GM12878 (cell line): ENCODE results near the gene CORO1A. TPM values are rescaled to one million over a fixed set of nuclear protein-coding genes. Genes with fewer than 3 reads are reported as not detected.

Experiments used
- ATF3 ChIP-seq: IDR thresholded peaks from 2 replicates; pipeline ENCODE4 v1.6.1; 2011; ENCODE audit warnings: low read depth, mild to moderate bottlenecking, low read length, moderate library complexity, borderline replicate concordance; ENCODE audit errors: extremely low read depth
- CHD4 ChIP-seq: fragments of 200-600 bp; sonication (generic); IDR thresholded peaks from 2 replicates; pipeline ENCODE4 v1.6.1; 2016; ENCODE audit warnings: mild to moderate bottlenecking
- CTCF ChIP-seq, 3 experiments: IDR thresholded peaks in 2 of 3; conservative IDR thresholded peaks in 1 of 3; 2 replicates each; pipeline ENCODE4 v1.5.1; 2011; ENCODE audit warnings: low read depth in 3 of 3, low read length in 3 of 3, mild to moderate bottlenecking in 3 of 3, control low read depth in 2 of 3, moderate library complexity in 2 of 3, inconsistent platforms in 1 of 3, mixed read lengths in 1 of 3; ENCODE audit not compliant: control insufficient read depth in 2 of 3, insufficient read depth in 1 of 3; ENCODE audit errors: extremely low read depth in 1 of 3
- E4F1 ChIP-seq: fragments of 450-650 bp; IDR thresholded peaks from 2 replicates; pipeline ENCODE4 v1.6.1; 2018; ENCODE audit warnings: borderline replicate concordance, mild to moderate bottlenecking; ENCODE audit not compliant: partially characterized antibody
- IRF3 ChIP-seq: fragments of 450-650 bp; IDR thresholded peaks from 2 replicates; pipeline ENCODE4 v1.6.1; 2014; ENCODE audit warnings: mild to moderate bottlenecking
- LARP7 ChIP-seq: fragments of 450-650 bp; IDR thresholded peaks from 2 replicates; pipeline ENCODE4 v1.6.1; 2017; ENCODE audit warnings: mild to moderate bottlenecking
- MYC ChIP-seq: IDR thresholded peaks from 2 replicates; pipeline ENCODE4 v1.6.1; 2011; ENCODE audit warnings: mild to moderate bottlenecking, low read length, moderate library complexity, inconsistent platforms; ENCODE audit not compliant: insufficient read depth, insufficient replicate concordance, insufficient read length, severe bottlenecking
- NFIC ChIP-seq: IDR thresholded peaks from 2 replicates; pipeline ENCODE4 v1.6.1; 2012; ENCODE audit warnings: low read depth, mild to moderate bottlenecking, inconsistent platforms, low read length, moderate library complexity
- NFYA ChIP-seq: IDR thresholded peaks from 2 replicates; pipeline ENCODE4 v1.6.1; 2011; ENCODE audit warnings: low read depth, mild to moderate bottlenecking, low read length, improper control_type of control experiment, borderline replicate concordance
- PAX5 ChIP-seq: IDR thresholded peaks from 2 replicates; pipeline ENCODE4 v1.6.1; 2011; ENCODE audit warnings: low read depth, low read length, borderline replicate concordance
- RCOR1 ChIP-seq: conservative IDR thresholded peaks from 2 replicates; pipeline ENCODE4 v1.6.1; 2012; ENCODE audit warnings: low read depth, low read length, improper control_type of control experiment
- RUNX3 ChIP-seq: IDR thresholded peaks from 2 replicates; pipeline ENCODE4 v1.6.1; 2012; ENCODE audit warnings: low read length, inconsistent platforms
- SMARCA5 ChIP-seq: fragments of 450-650 bp; IDR thresholded peaks from 2 replicates; pipeline ENCODE4 v1.6.1; 2017; ENCODE audit warnings: mild to moderate bottlenecking
- SMC3 ChIP-seq: IDR thresholded peaks from 2 replicates; pipeline ENCODE4 v1.6.1; 2011; ENCODE audit warnings: low read length, improper control_type of control experiment, borderline replicate concordance
- STAT1 ChIP-seq: fragments of 450-650 bp; conservative IDR thresholded peaks from 2 replicates; pipeline ENCODE4 v1.6.1; 2014; ENCODE audit warnings: antibody characterized with exemption, mild to moderate bottlenecking
- SUZ12 ChIP-seq: fragments of 200-600 bp; sonication (generic); IDR thresholded peaks from one replicate; pipeline ENCODE4 v1.6.1; 2018; ENCODE audit warnings: antibody characterized with exemption, mild to moderate bottlenecking; ENCODE audit not compliant: unreplicated experiment
- TBL1XR1 ChIP-seq: IDR thresholded peaks from 2 replicates; pipeline ENCODE4 v1.6.1; 2012; ENCODE audit warnings: low read depth, low read length, improper control_type of control experiment
- USF2 ChIP-seq: IDR thresholded peaks from 2 replicates; pipeline ENCODE4 v1.6.1; 2011; ENCODE audit warnings: low read depth, low read length, improper control_type of control experiment, borderline replicate concordance
- polyA plus RNA-seq, 11 experiments: library from polyadenylated mRNA; depleted of rRNA in 4 of 11; unstranded in 6 of 11; stranded (reverse) in 5 of 11; fragments of >200 nt; fragmentation: Nextera tagmentation in 4 of 11; fragmentation: Illumina TruSeq in 1 of 11; extraction: Ambion mirVana in 4 of 11; extraction: Trizol in 1 of 11; gene quantifications; 1 replicate in 1 of 11; 2 replicates in 10 of 11; pipeline versions ENCODE4 v1.2.1 to v1.2.3, GENCODE V29; 2011 to 2016; ENCODE audit warnings: inconsistent platforms in 2 of 11, missing spikeins in 2 of 11, low read depth in 1 of 11
- total RNA-seq, 4 experiments: library from RNA; depleted of rRNA in 3 of 4; stranded (reverse); fragments of >200 nt in 3 of 4; fragmentation: Illumina TruSeq in 1 of 4; extraction: Trizol in 1 of 4; gene quantifications; 2 replicates each; pipeline versions ENCODE4 v1.2.1 to v1.2.3, GENCODE V29; 2013 to 2021

The CORO1A gene
- total and polyA plus RNA-seq, 10 of the 15 experiments (the other 5 are each of a cell fraction or from before 2014, with no cell fraction given) = 16.3 to 1,464 (median 714) TPM

- TF ChIP-seq IRF3 (no peak), USF2 (no peak), SMARCA5 (peak; percentile 37; the same call in 1 of the 2 replicates), RUNX3 (no peak), NFYA (no peak), SUZ12 (no peak), RCOR1 (0 out of 2 replicates have a peak, but pooled peaks have one; percentile 41), ATF3 (no peak), E4F1 (no peak), LARP7 (peak; percentile 59; the same call in 1 of the 2 replicates), TBL1XR1 (peak; percentile 45; the same call in 1 of the 2 replicates), CTCF (IDR thresholded peaks at IDR 0.05 in 2 of 3, conservative IDR thresholded peaks at IDR 0.05 in 1 of 3; ENCODE audit: control insufficient read depth in 2 of 3, extremely low read depth in 1 of 3, insufficient read depth in 1 of 3, low read depth in 3 of 3, low read length in 3 of 3) (no peak), NFIC (no peak), MYC (peak; percentile 63), PAX5 (peak; percentile 77; the same call in 1 of the 2 replicates), SMC3 (no peak), CHD4 (no peak), STAT1 (0 out of 2 replicates have a peak, but pooled peaks have one; percentile 45)
Measured at GRCh38 chr16:30184096-30184890, 891 bp downstream of the CORO1A start (continued).
